NCI-H128 (cell line): ENCODE data around the gene ARF1.

ENCODE experiments used
- DNase-seq: peaks from one replicate; lab custom pipeline; 2025; ENCODE audit not compliant: unreplicated experiment; lab: John Stamatoyannopoulos, UW

Gene ARF1

DNA sequence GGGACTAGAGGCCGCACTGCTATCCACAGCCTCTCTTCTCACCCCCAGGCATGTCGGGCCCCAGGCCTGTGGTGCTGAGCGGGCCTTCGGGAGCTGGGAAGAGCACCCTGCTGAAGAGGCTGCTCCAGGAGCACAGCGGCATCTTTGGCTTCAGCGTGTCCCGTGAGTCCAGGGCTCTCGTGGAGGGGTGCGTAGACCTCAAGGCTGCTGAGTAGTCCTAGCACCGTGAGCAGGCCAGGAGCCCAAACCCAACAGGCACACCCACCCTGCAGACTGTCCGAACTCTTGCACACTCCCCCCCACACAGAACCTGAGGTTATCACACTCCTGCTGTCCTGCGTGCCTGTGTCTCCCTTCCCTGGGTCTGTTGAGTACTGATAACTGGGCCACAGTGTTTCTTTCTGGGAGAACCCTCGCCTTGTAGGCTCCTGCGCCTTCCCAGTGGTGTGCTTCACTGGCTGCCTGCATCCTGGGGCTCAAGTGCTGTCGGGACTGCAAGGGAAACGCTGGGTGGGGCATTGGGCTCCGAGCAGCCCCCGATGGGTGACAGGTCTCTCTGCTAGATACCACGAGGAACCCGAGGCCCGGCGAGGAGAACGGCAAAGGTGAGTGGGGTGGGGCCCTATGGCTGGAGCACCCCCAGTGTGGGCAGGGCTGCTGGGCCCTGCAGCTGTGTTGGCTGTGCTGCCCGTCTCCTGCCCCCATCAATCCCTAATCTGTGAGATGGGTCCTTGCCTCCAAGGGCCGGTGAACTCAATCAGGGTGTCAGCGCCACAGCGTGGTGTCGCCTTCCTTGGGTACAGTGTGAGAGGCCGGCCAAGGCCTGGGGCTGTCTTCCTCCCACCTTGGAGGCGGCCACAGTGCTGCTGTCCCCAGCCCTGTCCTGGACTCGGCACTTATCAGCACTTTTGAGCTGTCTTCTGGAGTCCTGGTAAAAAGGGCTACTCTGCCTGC is 63.2 kb downstream of the ARF1 start:
- no peak for DNase-seq

DNA sequence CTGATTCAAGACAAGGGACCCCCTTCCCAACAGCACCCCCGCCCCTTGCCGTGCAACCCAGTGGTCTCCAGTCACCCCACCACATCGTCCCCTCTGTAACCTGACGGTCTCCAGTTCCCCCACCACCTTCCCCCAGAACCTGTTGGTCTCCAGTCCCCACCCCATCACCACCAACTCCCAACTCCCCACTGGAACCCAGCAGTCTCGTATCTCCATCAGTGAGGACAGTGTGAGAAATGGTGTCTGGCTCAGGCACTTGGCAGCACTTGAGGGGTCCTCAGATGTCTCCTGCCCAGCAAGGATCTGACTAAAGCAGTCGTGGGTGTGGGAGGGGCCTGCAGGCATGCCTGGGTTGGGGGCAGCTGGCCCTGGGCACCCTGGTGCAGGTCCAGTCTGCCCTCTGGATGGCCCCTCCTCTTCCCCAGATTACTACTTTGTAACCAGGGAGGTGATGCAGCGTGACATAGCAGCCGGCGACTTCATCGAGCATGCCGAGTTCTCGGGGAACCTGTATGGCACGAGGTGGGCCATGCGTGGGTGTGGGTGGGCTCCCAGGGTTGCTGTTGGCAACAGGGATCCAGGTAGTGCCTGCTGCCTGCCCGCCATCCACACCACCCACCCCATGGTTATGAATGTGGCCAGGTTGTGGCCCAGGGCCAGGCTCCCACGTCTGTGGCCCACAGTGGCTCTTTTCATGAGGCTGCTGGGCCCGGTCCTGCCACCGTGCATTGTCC is 64.1 kb downstream of the ARF1 start:
- no peak for DNase-seq

DNA sequence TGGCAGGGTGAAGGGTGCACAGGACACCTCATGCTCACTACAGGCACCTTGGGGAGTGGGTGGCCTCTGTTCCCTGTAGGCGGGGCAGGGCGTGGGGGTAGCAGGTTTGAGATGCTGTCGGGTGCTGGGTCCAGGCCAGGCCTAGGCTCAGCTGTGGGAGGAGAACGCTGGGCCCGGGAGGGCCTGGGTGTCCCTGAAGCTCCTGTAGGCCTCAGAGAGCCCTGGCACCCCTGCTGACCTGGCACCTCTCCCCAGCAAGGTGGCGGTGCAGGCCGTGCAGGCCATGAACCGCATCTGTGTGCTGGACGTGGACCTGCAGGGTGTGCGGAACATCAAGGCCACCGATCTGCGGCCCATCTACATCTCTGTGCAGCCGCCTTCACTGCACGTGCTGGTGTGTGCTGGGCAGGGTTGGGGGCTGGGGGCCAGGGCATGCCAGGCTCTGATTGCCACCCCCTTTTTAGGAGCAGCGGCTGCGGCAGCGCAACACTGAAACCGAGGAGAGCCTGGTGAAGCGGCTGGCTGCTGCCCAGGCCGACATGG is 64.7 kb downstream of the ARF1 start:
- no peak for DNase-seq

DNA sequence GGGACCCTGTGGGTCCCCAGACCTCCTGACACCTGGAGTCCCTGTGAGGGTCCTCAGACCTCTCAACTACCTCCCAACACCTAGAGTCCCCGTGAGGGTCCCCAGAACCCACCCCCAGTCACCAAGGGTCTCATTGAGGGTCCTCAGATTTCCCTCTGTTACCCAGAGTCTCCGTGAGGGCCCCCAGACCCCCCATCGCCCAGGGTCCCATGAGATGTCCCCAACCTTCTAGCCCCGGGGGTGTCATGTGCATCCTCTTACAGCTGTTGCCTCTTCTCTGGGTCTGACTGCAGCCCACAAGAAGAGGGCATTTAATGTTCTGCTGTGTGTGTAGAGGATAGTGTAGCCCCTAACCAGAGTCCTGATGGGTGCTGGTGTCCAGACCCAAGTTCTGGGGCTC is 65.3 kb downstream of the ARF1 start:
- DNase-seq: no peak

DNA sequence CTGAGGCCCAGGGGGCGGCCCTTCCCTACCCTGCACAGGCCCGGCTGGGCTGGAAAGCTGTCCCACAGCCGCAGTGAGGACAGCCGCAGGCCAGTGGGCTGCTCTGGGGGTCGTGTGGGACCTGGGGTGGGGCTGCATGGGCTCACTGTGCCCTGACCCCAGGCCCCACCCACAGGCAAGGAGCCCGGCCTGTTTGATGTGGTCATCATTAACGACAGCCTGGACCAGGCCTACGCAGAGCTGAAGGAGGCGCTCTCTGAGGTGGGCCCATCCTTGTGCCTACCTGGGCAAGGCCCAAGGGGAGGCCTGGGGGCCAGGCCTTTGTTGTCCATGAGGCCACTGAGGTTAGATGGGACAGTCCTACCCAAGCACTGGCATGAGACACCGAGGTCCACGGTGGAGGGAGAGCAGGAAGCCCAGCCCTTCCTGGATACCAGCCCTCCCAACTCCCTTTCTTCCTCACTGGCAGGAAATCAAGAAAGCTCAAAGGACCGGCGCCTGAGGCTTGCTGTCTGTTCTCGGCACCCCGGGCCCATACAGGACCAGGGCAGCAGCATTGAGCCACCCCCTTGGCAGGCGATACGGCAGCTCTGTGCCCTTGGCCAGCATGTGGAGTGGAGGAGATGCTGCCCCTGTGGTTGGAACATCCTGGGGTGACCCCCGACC is 65.8 kb downstream of the ARF1 start:
- DNase-seq: no peak
